PFSK-1 (cell line): Measurements from ENCODE around the gene PALLD.

Experiments
- FOXP2 ChIP-seq: optimal IDR thresholded peaks from 2 replicates; pipeline ENCODE3; 2011; ENCODE audit warnings: borderline replicate concordance, control low read depth, inconsistent platforms; ENCODE audit not compliant: insufficient read depth; ENCODE audit errors: extremely low read length, extremely low read depth
- POLR2AphosphoS5 ChIP-seq: IDR thresholded peaks from 2 replicates; pipeline ENCODE4 v1.6.1; 2012; ENCODE audit warnings: low read depth, mild to moderate bottlenecking, control low read depth, low read length, moderate library complexity
- SIN3A ChIP-seq: IDR thresholded peaks from 2 replicates; pipeline ENCODE4 v1.6.1; 2012; ENCODE audit warnings: mild to moderate bottlenecking, low read length, moderate library complexity, borderline replicate concordance; ENCODE audit not compliant: insufficient read depth
- TAF1 ChIP-seq: IDR thresholded peaks from 2 replicates; pipeline ENCODE4 v1.6.1; 2012; ENCODE audit warnings: low read length, control low read depth, borderline replicate concordance; ENCODE audit not compliant: insufficient read depth
- TF ChIP-seq, protein P1 (sequence below), 2 experiments: IDR thresholded peaks; 2 replicates each; pipeline versions ENCODE4 v1.6.1 to v1.8.0; 2011 to 2012; ENCODE audit warnings: low read depth in 2 of 2, low read length in 2 of 2, control low read depth in 1 of 2, inconsistent platforms in 1 of 2, mild to moderate bottlenecking in 1 of 2, moderate library complexity in 1 of 2; ENCODE audit not compliant: insufficient read depth in 1 of 2

The PALLD gene

GRCh38 chr4:168594121-168594520 lies 97.3 kb downstream of the PALLD start:
- TF ChIP-seq FOXP2 (no peak), POLR2AphosphoS5 (no peak), TAF1 (no peak), SIN3A (no peak)
- TF ChIP-seq, protein P1, sequence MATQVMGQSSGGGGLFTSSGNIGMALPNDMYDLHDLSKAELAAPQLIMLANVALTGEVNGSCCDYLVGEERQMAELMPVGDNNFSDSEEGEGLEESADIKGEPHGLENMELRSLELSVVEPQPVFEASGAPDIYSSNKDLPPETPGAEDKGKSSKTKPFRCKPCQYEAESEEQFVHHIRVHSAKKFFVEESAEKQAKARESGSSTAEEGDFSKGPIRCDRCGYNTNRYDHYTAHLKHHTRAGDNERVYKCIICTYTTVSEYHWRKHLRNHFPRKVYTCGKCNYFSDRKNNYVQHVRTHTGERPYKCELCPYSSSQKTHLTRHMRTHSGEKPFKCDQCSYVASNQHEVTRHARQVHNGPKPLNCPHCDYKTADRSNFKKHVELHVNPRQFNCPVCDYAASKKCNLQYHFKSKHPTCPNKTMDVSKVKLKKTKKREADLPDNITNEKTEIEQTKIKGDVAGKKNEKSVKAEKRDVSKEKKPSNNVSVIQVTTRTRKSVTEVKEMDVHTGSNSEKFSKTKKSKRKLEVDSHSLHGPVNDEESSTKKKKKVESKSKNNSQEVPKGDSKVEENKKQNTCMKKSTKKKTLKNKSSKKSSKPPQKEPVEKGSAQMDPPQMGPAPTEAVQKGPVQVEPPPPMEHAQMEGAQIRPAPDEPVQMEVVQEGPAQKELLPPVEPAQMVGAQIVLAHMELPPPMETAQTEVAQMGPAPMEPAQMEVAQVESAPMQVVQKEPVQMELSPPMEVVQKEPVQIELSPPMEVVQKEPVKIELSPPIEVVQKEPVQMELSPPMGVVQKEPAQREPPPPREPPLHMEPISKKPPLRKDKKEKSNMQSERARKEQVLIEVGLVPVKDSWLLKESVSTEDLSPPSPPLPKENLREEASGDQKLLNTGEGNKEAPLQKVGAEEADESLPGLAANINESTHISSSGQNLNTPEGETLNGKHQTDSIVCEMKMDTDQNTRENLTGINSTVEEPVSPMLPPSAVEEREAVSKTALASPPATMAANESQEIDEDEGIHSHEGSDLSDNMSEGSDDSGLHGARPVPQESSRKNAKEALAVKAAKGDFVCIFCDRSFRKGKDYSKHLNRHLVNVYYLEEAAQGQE (IDR thresholded peaks at IDR 0.05; ENCODE audit: insufficient read depth in 1 of 2, low read depth in 2 of 2, low read length in 2 of 2), result no peak

- TF ChIP-seq SIN3A (no peak), POLR2AphosphoS5 (no peak)
- TF ChIP-seq, protein P1 (IDR thresholded peaks at IDR 0.05; ENCODE audit: insufficient read depth in 1 of 2, low read depth in 2 of 2, low read length in 2 of 2), result no peak
These were observed 101.3 kb downstream of the PALLD start for GRCh38 chr4:168598191-168598590.

- TF ChIP-seq FOXP2, result no peak
- TF ChIP-seq, protein P1 (IDR thresholded peaks at IDR 0.05; ENCODE audit: insufficient read depth in 1 of 2, low read depth in 2 of 2, low read length in 2 of 2), result no peak
- TF ChIP-seq POLR2AphosphoS5, result no peak
- TF ChIP-seq TAF1, result no peak
- no peak for TF ChIP-seq SIN3A
These were observed 104.1 kb downstream of the PALLD start for GRCh38 chr4:168600796-168601583.

DNA sequence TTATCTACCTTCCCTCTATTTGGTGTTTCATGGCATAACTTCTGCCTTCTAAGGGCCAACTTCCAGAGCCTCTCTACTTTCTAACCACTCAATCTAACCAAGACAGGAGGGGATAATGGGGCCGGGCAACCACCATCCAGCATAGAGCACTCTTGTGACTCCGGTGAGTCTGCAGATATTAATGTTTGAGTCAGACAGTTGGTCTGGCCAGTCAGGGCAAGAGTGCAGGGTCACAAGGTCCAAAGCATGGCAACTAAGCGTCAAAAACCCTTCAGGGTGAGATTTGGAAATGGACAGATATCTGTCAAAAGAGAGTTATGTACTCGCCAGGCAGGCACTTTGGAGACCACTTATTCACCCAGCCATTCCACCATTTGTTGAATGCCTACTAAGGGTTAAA lies 105.0 kb downstream of the PALLD start:
- TF ChIP-seq, protein P1 (IDR thresholded peaks at IDR 0.05; ENCODE audit: insufficient read depth in 1 of 2, low read depth in 2 of 2, low read length in 2 of 2), result no peak
- no peak for TF ChIP-seq TAF1
- TF ChIP-seq POLR2AphosphoS5, result no peak
- TF ChIP-seq SIN3A, result no peak
- no peak for TF ChIP-seq FOXP2
